Chondrocyte (in vitro differentiated cells): ENCODE results near the gene WFIKKN2. TPM values are rescaled to one million over a fixed set of nuclear protein-coding genes. Genes with fewer than 3 reads are reported as not detected.

Experiments used
- DNase-seq: peaks from one replicate; pipeline ENCODE4 v3.0.0; 2021; ENCODE audit warnings: mixed read lengths, low spot score
- H3K27ac Mint-ChIP-seq: one replicate; pipeline ENCODE4 v1.8.0; 2021; ENCODE audit warnings: mild to moderate bottlenecking, moderate library complexity, mixed read lengths; ENCODE audit not compliant: unreplicated experiment
- H3K27me3 Mint-ChIP-seq: 2 replicates; pipeline ENCODE4 v1.8.0; 2021; ENCODE audit warnings: low read depth, mixed read lengths
- H3K36me3 Mint-ChIP-seq: 2 replicates; pipeline ENCODE4 v1.8.0; 2021; ENCODE audit warnings: low read depth, mixed read lengths
- H3K4me1 Mint-ChIP-seq: 2 replicates; pipeline ENCODE4 v1.8.0; 2021; ENCODE audit warnings: low read depth, mild to moderate bottlenecking, mixed read lengths
- H3K4me3 Mint-ChIP-seq: one replicate; pipeline ENCODE4 v1.8.0; 2021; ENCODE audit warnings: mild to moderate bottlenecking, moderate library complexity, mixed read lengths; ENCODE audit not compliant: unreplicated experiment
- H3K9me3 Mint-ChIP-seq: 2 replicates; pipeline ENCODE4 v1.8.0; 2021; ENCODE audit warnings: low read depth, mixed read lengths
- CTCF ChIP-seq: fragments of 200-600 bp; sonication (generic); IDR thresholded peaks from 2 replicates; pipeline ENCODE4 v1.5.0; 2021; ENCODE audit warnings: antibody characterized with exemption, mild to moderate bottlenecking, moderate library complexity
- total RNA-seq: library from RNA; stranded (reverse); gene quantifications from 3 replicates; pipeline ENCODE4 v1.2.1, GENCODE V29; 2021

WFIKKN2 gene
- total RNA-seq, 1 donor from 2014 or later = 0.12 TPM

DNA sequence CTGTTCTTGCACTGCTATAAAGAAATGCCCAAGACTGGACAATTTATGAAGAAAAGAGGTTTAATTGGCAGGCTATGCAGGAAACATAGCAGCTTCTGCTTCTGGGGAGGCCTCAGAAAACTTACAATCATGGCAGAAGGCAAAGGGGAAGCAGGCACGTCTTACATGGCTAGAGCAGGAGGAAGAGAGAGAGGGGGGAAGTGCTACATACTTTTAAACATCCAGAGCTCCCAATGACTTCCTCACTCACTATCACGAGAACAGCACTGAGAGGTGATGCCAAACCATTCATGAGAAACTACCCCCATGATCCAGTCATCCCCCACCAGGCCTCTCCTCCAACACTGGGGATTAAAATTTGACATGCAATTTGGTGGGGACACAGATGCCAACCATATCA, 13.3 kb downstream of the WFIKKN2 start:
- Mint-ChIP-seq H3K27ac (no peak overlapping the region), H3K4me3 (no peak overlapping the region), H3K36me3 (no peaks in the 10 kb centered on the region), H3K27me3 (no peaks in the 10 kb centered on the region), H3K9me3 (no peaks in the 10 kb centered on the region), H3K4me1 (peaks cover 16% of the 10 kb centered on the region)
- no peak for DNase-seq
- no peak for TF ChIP-seq CTCF

DNA sequence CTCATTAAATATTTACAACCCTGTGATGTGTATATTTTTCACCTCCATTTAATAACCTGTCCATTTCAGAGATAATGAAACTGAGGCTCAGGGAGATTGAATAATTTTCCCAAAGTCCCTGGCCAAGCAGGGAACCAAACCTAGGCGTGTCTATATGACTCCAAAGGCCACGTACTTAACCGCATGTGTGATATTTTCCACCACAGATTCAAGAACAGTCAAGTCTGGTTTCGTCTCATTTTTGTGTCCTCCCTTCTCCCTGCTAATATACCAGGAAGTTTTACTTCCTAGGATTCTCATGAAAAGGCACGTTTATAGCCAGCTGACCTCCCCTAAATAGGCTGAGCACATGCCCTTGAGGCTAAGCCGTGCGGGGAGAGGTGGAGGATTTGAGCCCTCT, 15.3 kb downstream of the WFIKKN2 start:
- H3K9me3 Mint-ChIP-seq = no peaks in the 10 kb centered on the region
- H3K27me3 Mint-ChIP-seq = peaks cover 3% of the 10 kb centered on the region
- no peak for TF ChIP-seq CTCF
- no peak for DNase-seq
- H3K4me3 Mint-ChIP-seq = no peak overlapping the region
- no peaks in the 10 kb centered on the region for H3K36me3 Mint-ChIP-seq
- H3K4me1 Mint-ChIP-seq = peaks cover 12% of the 10 kb centered on the region
- no peak overlapping the region for H3K27ac Mint-ChIP-seq

- DNase-seq = no peak
- Mint-ChIP-seq H3K27ac (no peak overlapping the region), H3K4me3 (no peak overlapping the region), H3K27me3 (peaks cover 3% of the 10 kb centered on the region), H3K9me3 (no peaks in the 10 kb centered on the region), H3K36me3 (no peaks in the 10 kb centered on the region), H3K4me1 (peaks cover 12% of the 10 kb centered on the region)
- TF ChIP-seq CTCF = no peak
Measured at GRCh38 chr17:50853015-50853615, 17.7 kb downstream of the WFIKKN2 start.

- Mint-ChIP-seq H3K4me1 (peaks cover 12% of the 10 kb centered on the region), H3K27me3 (peaks cover 3% of the 10 kb centered on the region), H3K9me3 (no peaks in the 10 kb centered on the region), H3K4me3 (no peak overlapping the region), H3K27ac (no peak overlapping the region), H3K36me3 (no peaks in the 10 kb centered on the region)
- DNase-seq = no peak
- TF ChIP-seq CTCF = no peak
Measured at GRCh38 chr17:50853781-50854180, 18.4 kb downstream of the WFIKKN2 start.

- peaks cover 3% of the 10 kb centered on the region for H3K27me3 Mint-ChIP-seq
Measured at GRCh38 chr17:50855708-50856330, 20.4 kb downstream of the WFIKKN2 start.

More at GRCh38 chr17:50855708-50856330, 20.4 kb downstream of the WFIKKN2 start:
- Mint-ChIP-seq H3K27ac (no peak overlapping the region), H3K36me3 (no peaks in the 10 kb centered on the region), H3K9me3 (no peaks in the 10 kb centered on the region), H3K4me3 (no peak overlapping the region), H3K4me1 (peaks cover 12% of the 10 kb centered on the region)
- TF ChIP-seq CTCF = no peak
- DNase-seq = no peak
